Measurements from ENCODE around the gene XRN1. TPM values are rescaled to one million over a fixed set of nuclear protein-coding genes. Genes with fewer than 3 reads are reported as not detected.
"Not testable (repeated sequence)": the region's sequence is repeated elsewhere in the genome, so short reads cannot be mapped to it uniquely, and the experiment has no call there.

Gene XRN1
- total and polyA plus RNA-seq, 10 donors: 5.3 to 87.5 (median 76.9) TPM

DNA sequence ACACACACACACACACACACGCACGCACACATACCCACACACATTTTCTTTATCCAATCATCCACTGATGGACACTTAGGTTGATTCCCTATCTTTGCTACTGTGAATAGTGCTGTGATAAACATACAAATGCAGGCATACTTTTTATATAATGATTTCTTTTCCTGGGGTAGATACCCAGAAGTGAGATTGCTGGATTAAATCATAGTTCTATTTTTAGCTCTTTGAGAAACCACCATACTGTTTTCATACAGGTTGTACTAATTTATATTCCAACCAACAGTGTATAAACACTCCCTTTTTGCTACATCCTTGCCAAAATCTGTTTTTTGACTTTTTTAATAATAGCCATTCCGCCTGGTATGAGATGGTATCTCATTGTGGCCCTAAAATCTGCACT lies 127.9 kb downstream of the XRN1 start:
- DNase-seq: no peak
- no peak overlapping the region for H3K4me3 ChIP-seq
- 96 to 99% (median 98%) methylated on average over 3 of the region's 3 CpGs for WGBS, 5 donors
- no peak overlapping the region for H3K27ac ChIP-seq
- peaks cover 0 to 3% (median 0%) of the 10 kb centered on the region in 8 donors for H3K9me3 ChIP-seq
- H3K27me3 ChIP-seq (replicated peaks in 1 of 7): no peaks in the 10 kb centered on the region
- H3K4me1 ChIP-seq: no peaks in the 10 kb centered on the region
- H3K36me3 ChIP-seq: peaks cover 0 to 80% (median 25%) of the 10 kb centered on the region in 6 donors
- TF ChIP-seq, protein P1, sequence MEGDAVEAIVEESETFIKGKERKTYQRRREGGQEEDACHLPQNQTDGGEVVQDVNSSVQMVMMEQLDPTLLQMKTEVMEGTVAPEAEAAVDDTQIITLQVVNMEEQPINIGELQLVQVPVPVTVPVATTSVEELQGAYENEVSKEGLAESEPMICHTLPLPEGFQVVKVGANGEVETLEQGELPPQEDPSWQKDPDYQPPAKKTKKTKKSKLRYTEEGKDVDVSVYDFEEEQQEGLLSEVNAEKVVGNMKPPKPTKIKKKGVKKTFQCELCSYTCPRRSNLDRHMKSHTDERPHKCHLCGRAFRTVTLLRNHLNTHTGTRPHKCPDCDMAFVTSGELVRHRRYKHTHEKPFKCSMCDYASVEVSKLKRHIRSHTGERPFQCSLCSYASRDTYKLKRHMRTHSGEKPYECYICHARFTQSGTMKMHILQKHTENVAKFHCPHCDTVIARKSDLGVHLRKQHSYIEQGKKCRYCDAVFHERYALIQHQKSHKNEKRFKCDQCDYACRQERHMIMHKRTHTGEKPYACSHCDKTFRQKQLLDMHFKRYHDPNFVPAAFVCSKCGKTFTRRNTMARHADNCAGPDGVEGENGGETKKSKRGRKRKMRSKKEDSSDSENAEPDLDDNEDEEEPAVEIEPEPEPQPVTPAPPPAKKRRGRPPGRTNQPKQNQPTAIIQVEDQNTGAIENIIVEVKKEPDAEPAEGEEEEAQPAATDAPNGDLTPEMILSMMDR (IDR thresholded peaks at IDR 0.05 in 8 of 11, conservative IDR thresholded peaks at IDR 0.05 in 3 of 11): no peak
- TF ChIP-seq POLR2AphosphoS5 (IDR thresholded peaks at IDR 0.05) (no peak), POLR2A (IDR thresholded peaks at IDR 0.05) (no peak)
- intact Hi-C loops (cut with DNase I; ENCODE audit: low total_unique reads): no loop called here

DNA sequence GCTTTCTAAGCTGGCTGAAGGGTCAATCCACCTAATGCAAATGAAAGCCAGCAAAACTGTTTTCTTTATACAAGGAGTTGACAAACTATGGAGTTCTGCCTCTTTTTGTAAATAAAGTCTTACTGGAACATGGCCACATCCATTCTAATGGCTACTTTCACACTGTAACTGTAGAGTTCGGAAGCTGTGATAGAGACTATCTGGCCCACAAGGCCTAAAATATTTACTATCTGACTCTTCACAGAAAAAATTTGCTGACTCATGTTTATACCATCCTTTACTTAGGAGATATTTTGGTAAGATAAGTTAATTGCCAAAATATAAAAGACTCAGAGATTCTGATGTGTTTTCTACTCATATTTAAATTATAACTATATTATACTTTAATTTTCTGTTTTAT lies 128.7 kb downstream of the XRN1 start:
- Histone ChIP-seq H3K27ac (no peak overlapping the region), H3K36me3 (peaks cover 0 to 88% (median 26%) of the 10 kb centered on the region in 6 donors), H3K4me3 (no peak overlapping the region), H3K9me3 (no peaks in the 10 kb centered on the region), H3K4me1 (no peaks in the 10 kb centered on the region), H3K27me3 (replicated peaks in 1 of 7) (no peaks in the 10 kb centered on the region)
- WGBS, 5 donors: 88 to 100% (median 97%) methylated on average over 1 of the region's 1 CpG
- no peak for DNase-seq
- TF ChIP-seq, protein P1 (IDR thresholded peaks at IDR 0.05 in 8 of 11, conservative IDR thresholded peaks at IDR 0.05 in 3 of 11): no peak
- TF ChIP-seq POLR2AphosphoS5 (IDR thresholded peaks at IDR 0.05) (no peak), POLR2A (IDR thresholded peaks at IDR 0.05) (no peak)
- intact Hi-C loops (cut with DNase I; ENCODE audit: low total_unique reads): no loop called here

DNA sequence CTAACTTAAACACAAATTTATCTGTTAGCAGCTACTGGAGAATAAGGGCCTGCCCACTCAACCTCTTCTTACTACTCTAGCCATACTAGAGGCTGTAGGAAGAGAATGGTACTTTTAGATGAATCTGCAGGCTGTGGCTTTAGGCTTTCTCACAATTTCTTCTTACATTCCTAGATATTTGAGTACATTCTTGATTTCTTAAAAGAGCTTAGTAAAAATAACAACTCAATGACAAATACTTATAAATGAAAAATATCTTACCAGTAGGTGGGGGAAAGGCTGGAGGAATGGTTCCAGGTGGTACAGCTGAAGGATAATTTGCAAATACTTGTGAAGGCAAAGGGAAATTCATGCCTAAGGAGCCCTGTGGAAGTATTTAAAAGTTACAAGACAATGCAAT lies 129.5 kb downstream of the XRN1 start:
- peaks cover 0 to 92% (median 32%) of the 10 kb centered on the region in 6 donors for H3K36me3 ChIP-seq
- TF ChIP-seq, protein P1 (IDR thresholded peaks at IDR 0.05 in 8 of 11, conservative IDR thresholded peaks at IDR 0.05 in 3 of 11): no peak
- no peak for TF ChIP-seq POLR2A (IDR thresholded peaks at IDR 0.05)
- TF ChIP-seq POLR2AphosphoS5 (IDR thresholded peaks at IDR 0.05): no peak
- no peaks in the 10 kb centered on the region for H3K4me1 ChIP-seq
- no peak overlapping the region for H3K27ac ChIP-seq
- intact Hi-C loops (cut with DNase I; ENCODE audit: low total_unique reads): no loop called here
- no peaks in the 10 kb centered on the region for H3K27me3 ChIP-seq (replicated peaks in 1 of 7)
- H3K4me3 ChIP-seq: no peak overlapping the region
- no peaks in the 10 kb centered on the region for H3K9me3 ChIP-seq
- DNase-seq: no peak

DNA sequence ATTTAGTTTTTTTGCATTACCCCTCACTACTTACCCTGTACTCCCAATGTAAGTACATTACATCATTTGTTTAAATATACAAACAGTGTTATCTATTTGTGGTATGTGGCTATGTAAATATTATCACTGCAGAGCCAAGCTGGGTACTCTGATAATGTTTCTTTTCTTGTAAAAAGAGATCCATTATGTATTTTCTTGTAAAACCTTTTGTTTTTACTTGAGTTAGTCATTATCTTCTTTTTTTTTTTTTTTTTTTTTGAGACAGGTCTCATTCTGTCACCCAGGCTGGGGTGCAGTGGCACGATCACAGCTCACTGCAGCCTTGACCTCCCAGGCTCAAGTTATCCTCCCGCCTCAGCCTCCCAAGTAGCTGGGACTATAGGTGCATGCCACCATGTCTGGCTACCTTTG lies 131.9 kb downstream of the XRN1 start:
- not testable (repeated sequence) for H3K27ac ChIP-seq
- 92 to 100% (median 100%) methylated on average over 2 of the region's 2 CpGs for WGBS, 5 donors

DNA sequence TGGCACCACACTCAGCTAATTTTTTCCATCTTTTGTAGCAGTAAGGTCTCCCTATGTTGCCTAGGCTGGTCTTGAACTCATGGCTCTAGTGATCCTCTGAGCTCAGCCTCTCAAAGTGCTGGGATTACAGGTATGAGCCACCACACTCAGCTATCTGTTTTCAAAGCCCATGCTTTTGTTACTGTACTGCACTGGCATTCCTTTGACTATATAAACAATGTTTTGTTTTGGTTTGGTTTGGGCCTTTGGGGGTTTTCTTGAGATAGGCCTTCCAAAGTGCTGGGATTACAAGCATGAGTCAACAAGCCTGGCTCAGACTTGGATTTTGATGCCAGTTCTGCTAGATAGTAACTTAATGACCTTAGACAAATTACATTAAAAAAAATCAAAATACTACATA lies 132.8 kb downstream of the XRN1 start:
- intact Hi-C loops (cut with DNase I; ENCODE audit: low total_unique reads): no loop called here
- peaks cover 3 to 92% (median 55%) of the 10 kb centered on the region in 6 donors for H3K36me3 ChIP-seq

More for the DNA sequence above, 131.9 kb downstream of the XRN1 start:
- H3K9me3 ChIP-seq; H3K4me1 ChIP-seq; H3K27me3 ChIP-seq (replicated peaks in 1 of 7); H3K4me3 ChIP-seq; intact Hi-C loops (cut with DNase I; ENCODE audit: low total_unique reads); DNase-seq: not testable (repeated sequence)
- peaks cover 3 to 92% (median 52%) of the 10 kb centered on the region in 6 donors for H3K36me3 ChIP-seq

More for the DNA sequence above, 132.8 kb downstream of the XRN1 start:
- Histone ChIP-seq H3K27me3 (replicated peaks in 1 of 7) (no peaks in the 10 kb centered on the region), H3K27ac (no peak overlapping the region), H3K4me3 (no peak overlapping the region), H3K4me1 (no peaks in the 10 kb centered on the region), H3K9me3 (no peaks in the 10 kb centered on the region)
- DNase-seq: no peak
- no peak for TF ChIP-seq POLR2A (IDR thresholded peaks at IDR 0.05)
- TF ChIP-seq POLR2AphosphoS5 (IDR thresholded peaks at IDR 0.05): no peak
- TF ChIP-seq, protein P1 (IDR thresholded peaks at IDR 0.05 in 8 of 11, conservative IDR thresholded peaks at IDR 0.05 in 3 of 11): no peak

All from spleen (tissue), 11 donors.